ENCODE measurements around the gene GCNA.
"Not testable (repeated sequence)": the region's sequence is repeated elsewhere in the genome, so short reads cannot be mapped to it uniquely, and the experiment has no call there.

Gene GCNA

DNA sequence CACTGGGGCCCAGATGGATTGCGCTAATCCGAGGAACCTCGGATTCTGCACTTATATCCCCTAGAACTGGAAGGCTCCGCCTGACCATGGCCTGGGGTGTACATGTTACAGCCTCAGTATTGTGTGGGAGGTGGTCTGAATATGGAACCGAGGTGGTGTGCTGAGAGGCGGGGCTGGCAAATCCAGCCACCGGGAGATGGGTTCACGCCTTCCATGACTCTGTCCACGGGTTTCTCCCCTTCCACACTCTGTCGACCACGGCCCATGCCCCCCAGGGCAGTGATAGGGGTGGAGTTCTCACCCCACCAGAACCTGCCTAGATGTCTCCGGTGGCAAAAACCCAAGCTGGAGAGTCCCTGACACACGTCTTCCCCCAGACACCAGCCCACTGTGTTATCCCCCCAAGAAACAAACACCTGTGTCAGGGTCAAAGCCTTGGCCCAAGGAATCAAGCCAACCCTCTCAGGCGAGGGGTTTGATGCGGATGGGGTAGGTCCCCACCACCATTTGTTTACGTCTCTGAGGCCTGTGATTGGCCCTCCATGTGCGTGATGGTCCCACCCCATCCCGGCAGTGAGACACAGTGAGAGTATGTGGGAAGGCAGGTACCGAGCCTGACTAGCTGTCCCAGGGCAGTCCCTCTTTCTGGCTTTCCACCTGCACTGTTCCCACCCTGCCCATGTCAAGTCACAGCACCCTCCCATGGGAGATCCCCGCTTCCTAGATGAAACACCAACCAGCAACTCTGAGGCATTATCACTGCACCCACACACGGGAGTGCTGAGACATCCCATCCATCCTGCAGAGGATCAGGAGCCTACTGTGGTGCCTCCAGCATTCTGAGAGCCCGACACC, 82.6 kb downstream of the GCNA start:
- Histone ChIP-seq H3K4me1 (ENCODE audit: insufficient read depth, low read length, poor library complexity, severe bottlenecking) (no peaks in the 10 kb centered on the region), H3K9me2 (replicated peaks; ENCODE audit: low read depth, low read length) (no peaks in the 10 kb centered on the region), H3K4me3 (ENCODE audit: low read length, poor library complexity, severe bottlenecking) (no peak overlapping the region), H3K9ac (ENCODE audit: low read depth, low read length, poor library complexity, severe bottlenecking) (no peak overlapping the region), H3K36me3 (ENCODE audit: insufficient read depth, low read length) (no peaks in the 10 kb centered on the region), H3K79me2 (ENCODE audit: insufficient read depth, low read length) (no peaks in the 10 kb centered on the region), H3F3A (ENCODE audit: low read depth) (no peaks in the 10 kb centered on the region), H3K27me3 (ENCODE audit: insufficient read depth, low read length, poor library complexity, severe bottlenecking) (no peaks in the 10 kb centered on the region), H3K4me2 (ENCODE audit: low read depth, low read length, poor library complexity, severe bottlenecking) (no peak overlapping the region), H4K20me1 (ENCODE audit: insufficient read depth, low read length, poor library complexity, severe bottlenecking) (no peaks in the 10 kb centered on the region), H3K9me3 (ENCODE audit: insufficient read depth, low read depth, low read length) (no peaks in the 10 kb centered on the region), H2AFZ (ENCODE audit: low read length) (no peak overlapping the region)
- TF ChIP-seq EZH2phosphoT487 (IDR thresholded peaks at IDR 0.05; ENCODE audit: borderline replicate concordance), result no peak
- TF ChIP-seq, protein P1, sequence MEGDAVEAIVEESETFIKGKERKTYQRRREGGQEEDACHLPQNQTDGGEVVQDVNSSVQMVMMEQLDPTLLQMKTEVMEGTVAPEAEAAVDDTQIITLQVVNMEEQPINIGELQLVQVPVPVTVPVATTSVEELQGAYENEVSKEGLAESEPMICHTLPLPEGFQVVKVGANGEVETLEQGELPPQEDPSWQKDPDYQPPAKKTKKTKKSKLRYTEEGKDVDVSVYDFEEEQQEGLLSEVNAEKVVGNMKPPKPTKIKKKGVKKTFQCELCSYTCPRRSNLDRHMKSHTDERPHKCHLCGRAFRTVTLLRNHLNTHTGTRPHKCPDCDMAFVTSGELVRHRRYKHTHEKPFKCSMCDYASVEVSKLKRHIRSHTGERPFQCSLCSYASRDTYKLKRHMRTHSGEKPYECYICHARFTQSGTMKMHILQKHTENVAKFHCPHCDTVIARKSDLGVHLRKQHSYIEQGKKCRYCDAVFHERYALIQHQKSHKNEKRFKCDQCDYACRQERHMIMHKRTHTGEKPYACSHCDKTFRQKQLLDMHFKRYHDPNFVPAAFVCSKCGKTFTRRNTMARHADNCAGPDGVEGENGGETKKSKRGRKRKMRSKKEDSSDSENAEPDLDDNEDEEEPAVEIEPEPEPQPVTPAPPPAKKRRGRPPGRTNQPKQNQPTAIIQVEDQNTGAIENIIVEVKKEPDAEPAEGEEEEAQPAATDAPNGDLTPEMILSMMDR (conservative IDR thresholded peaks at IDR 0.05; ENCODE audit: low read length), result no peak

DNA sequence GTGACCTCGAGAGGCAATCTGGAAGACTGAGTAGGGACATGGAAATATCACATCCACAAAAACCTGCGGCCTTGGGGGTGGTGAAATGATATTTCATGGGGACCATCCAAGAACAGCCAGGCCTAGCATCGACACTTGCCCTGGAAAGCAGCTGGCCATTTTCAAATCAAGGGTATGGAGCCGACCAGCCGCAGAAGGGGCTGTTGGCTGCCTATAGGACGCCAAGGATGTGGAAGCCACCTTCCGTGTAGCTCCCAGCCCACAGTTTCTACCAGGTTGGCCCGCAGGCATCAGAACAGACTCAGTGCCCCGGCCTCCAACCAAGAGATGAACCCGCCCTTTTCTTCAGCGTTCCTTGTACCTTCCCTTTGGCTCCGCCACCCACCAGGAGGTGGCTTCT, 83.7 kb downstream of the GCNA start:
- H4K20me1 ChIP-seq (ENCODE audit: insufficient read depth, low read length, poor library complexity, severe bottlenecking), result no peaks in the 10 kb centered on the region
- no peak overlapping the region for H2AFZ ChIP-seq (ENCODE audit: low read length)
- no peaks in the 10 kb centered on the region for H3K79me2 ChIP-seq (ENCODE audit: insufficient read depth, low read length)
- no peaks in the 10 kb centered on the region for H3K9me2 ChIP-seq (replicated peaks; ENCODE audit: low read depth, low read length)
- H3K4me2 ChIP-seq (ENCODE audit: low read depth, low read length, poor library complexity, severe bottlenecking), result no peak overlapping the region
- TF ChIP-seq, protein P1 (conservative IDR thresholded peaks at IDR 0.05; ENCODE audit: low read length), result no peak
- no peak for TF ChIP-seq EZH2phosphoT487 (IDR thresholded peaks at IDR 0.05; ENCODE audit: borderline replicate concordance)
- no peak overlapping the region for H3K4me3 ChIP-seq (ENCODE audit: low read length, poor library complexity, severe bottlenecking)
- no peaks in the 10 kb centered on the region for H3K4me1 ChIP-seq (ENCODE audit: insufficient read depth, low read length, poor library complexity, severe bottlenecking)
- H3K9me3 ChIP-seq (ENCODE audit: insufficient read depth, low read depth, low read length), result no peaks in the 10 kb centered on the region
- no peaks in the 10 kb centered on the region for H3K27me3 ChIP-seq (ENCODE audit: insufficient read depth, low read length, poor library complexity, severe bottlenecking)
- H3K9ac ChIP-seq (ENCODE audit: low read depth, low read length, poor library complexity, severe bottlenecking), result no peak overlapping the region
- no peaks in the 10 kb centered on the region for H3F3A ChIP-seq (ENCODE audit: low read depth)
- H3K36me3 ChIP-seq (ENCODE audit: insufficient read depth, low read length), result no peaks in the 10 kb centered on the region

- not testable (repeated sequence) for H3K4me1 ChIP-seq (ENCODE audit: insufficient read depth, low read length, poor library complexity, severe bottlenecking); H4K20me1 ChIP-seq (ENCODE audit: insufficient read depth, low read length, poor library complexity, severe bottlenecking); H3K36me3 ChIP-seq (ENCODE audit: insufficient read depth, low read length); H2AFZ ChIP-seq (ENCODE audit: low read length); H3K27me3 ChIP-seq (ENCODE audit: insufficient read depth, low read length, poor library complexity, severe bottlenecking); H3K79me2 ChIP-seq (ENCODE audit: insufficient read depth, low read length); H3F3A ChIP-seq (ENCODE audit: low read depth); H3K4me3 ChIP-seq (ENCODE audit: low read length, poor library complexity, severe bottlenecking); H3K9ac ChIP-seq (ENCODE audit: low read depth, low read length, poor library complexity, severe bottlenecking); H3K9me3 ChIP-seq (ENCODE audit: insufficient read depth, low read depth, low read length); H3K9me2 ChIP-seq (replicated peaks; ENCODE audit: low read depth, low read length)
- H3K4me2 ChIP-seq (ENCODE audit: low read depth, low read length, poor library complexity, severe bottlenecking), result peak overlapping the region; percentile 34
Observed at GRCh38 chrX:71662654-71663053, 84.4 kb downstream of the GCNA start.

Data from Loucy (cell line).